ENCODE data around the gene MRPS25. TPM values are rescaled to one million over a fixed set of nuclear protein-coding genes. Genes with fewer than 3 reads are reported as not detected.
A peak's percentile ranks its signal among the peaks of the same experiment; 100 is the strongest.

The MRPS25 gene
- total RNA-seq, result 56.4 TPM

DNA sequence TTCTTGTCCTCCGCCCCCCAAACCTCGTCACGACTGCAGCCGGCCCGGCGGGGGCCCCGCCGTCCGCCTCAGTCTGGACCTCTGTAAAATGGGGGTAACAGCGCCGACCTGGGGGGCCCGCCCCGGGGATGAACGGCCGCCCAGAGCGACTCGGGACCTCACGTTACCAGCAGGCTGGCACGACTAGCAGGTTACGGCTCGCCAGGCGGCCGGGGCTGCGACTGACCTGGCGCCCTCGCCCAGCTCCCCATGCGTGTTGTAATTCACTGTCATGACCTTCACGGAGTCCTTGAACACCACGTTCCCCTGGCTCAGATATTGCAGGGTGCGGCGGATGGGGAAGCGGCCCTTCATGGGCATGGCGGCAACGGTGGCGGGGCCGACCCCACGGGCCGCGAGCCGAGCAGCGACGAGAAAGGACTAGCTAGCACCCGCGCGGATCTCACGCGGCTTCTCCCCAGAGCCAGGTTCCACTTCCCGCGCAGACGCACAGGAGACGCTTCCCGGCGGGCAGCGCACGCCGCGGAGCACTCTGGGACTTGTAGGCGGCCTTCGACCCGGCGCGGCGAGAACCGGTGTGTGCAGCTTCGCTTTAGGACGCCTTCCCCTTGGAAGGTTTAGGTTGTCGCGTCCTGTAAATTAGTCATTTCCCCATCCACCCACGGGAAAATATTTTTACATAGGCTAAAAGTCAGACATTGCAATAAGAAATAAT, at the start of gene MRPS25:
TSS of gene MRPS25 (minus strand) at position 481 of the 715 bp plus-strand sequence. CDS start at position 360, 121 bp downstream.
- ATAC-seq, result peak; percentile 95
- peak; percentile 93 for DNase-seq (ENCODE audit: low spot score)

GRCh38 chr3:15113884-15114283, 48.8 kb upstream of the MRPS25 start:
- DNase-seq (ENCODE audit: low spot score), result no peak
- no peak for ATAC-seq

- ATAC-seq (no peak), DNase-seq (ENCODE audit: low spot score) (no peak)
These were observed 48.4 kb upstream of the MRPS25 start for GRCh38 chr3:15113471-15113870.

GRCh38 chr3:15112011-15112410, 46.9 kb upstream of the MRPS25 start:
- ATAC-seq (no peak), DNase-seq (ENCODE audit: low spot score) (no peak)

DNA sequence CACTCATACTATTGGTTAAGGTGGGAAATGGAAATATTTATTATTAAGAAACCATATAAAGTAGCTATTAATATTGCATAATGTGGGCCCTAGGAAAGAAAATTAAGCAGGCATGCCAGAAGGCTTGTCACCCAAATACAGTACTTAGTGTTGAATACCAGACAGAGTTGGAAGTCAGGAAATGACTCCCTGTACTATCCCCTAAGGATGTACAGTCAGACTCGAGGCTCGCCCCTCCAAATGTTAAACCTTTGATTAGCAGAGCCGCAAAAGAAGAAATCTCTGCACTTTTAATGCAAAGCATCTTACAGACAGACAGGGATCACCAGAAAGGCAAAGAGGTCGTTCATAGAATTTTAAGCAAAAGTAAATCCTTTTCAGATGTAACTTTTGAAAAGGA, 45.1 kb upstream of the MRPS25 start:
- no peak for ATAC-seq
- DNase-seq (ENCODE audit: low spot score), result no peak

GRCh38 chr3:15108869-15109268, 43.8 kb upstream of the MRPS25 start:
- ATAC-seq (no peak), DNase-seq (ENCODE audit: low spot score) (no peak)

DNA sequence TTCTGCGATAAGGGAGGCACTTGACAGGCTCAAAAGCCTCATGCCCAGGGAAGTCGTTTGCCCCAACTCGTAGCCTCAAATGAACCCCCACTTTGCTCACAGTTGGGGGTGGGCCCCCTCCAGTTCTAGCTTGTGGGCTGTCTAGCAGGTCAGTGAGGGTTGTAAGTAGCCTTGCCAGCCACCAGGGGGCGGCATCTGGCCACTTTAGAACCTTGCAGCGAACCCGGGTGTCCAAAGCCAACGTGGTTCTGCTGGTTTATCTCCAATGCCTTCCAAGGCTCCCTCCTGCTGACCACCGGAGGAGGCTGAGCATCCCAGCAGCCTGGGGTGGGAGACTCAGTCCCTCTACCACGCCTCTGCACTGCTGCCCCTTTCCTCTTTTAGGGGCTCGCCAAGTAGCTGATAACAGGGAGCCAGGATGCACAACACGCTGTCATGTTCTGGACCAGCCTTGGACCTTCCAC, 43.0 kb upstream of the MRPS25 start:
- ATAC-seq (peak; percentile 91), DNase-seq (ENCODE audit: low spot score) (peak; percentile 80)

GRCh38 chr3:15107075-15107947, 42.2 kb upstream of the MRPS25 start:
- peak; percentile 85 for ATAC-seq

GRCh38 chr3:15102836-15103235, 37.7 kb upstream of the MRPS25 start:
- no peak for DNase-seq (ENCODE audit: low spot score)

More at GRCh38 chr3:15107075-15107947, 42.2 kb upstream of the MRPS25 start:
- DNase-seq (ENCODE audit: low spot score), result peak; percentile 79

GRCh38 chr3:15102256-15102655, 37.1 kb upstream of the MRPS25 start:
- ATAC-seq (peak; percentile 83), DNase-seq (ENCODE audit: low spot score) (peak; percentile 94)

More at GRCh38 chr3:15102836-15103235, 37.7 kb upstream of the MRPS25 start:
- ATAC-seq, result peak; percentile 1

- ATAC-seq (peak; percentile 29), DNase-seq (ENCODE audit: low spot score) (no peak)
These were observed 34.4 kb upstream of the MRPS25 start for GRCh38 chr3:15099364-15100098.

GRCh38 chr3:15098503-15099363, 33.6 kb upstream of the MRPS25 start, which contains the start of gene RBSN:
RBSN (minus strand) TSS chr3:15099148; CDS start chr3:15096120, 3,028 bp downstream.
- ATAC-seq (peak; percentile 85), DNase-seq (ENCODE audit: low spot score) (peak; percentile 96)

GRCh38 chr3:15097891-15098290, 32.8 kb upstream of the MRPS25 start:
- no peak for DNase-seq (ENCODE audit: low spot score)

GRCh38 chr3:15096046-15096445, 30.9 kb upstream of the MRPS25 start:
- no peak for ATAC-seq

More at GRCh38 chr3:15097891-15098290, 32.8 kb upstream of the MRPS25 start:
- ATAC-seq, result no peak

DNA sequence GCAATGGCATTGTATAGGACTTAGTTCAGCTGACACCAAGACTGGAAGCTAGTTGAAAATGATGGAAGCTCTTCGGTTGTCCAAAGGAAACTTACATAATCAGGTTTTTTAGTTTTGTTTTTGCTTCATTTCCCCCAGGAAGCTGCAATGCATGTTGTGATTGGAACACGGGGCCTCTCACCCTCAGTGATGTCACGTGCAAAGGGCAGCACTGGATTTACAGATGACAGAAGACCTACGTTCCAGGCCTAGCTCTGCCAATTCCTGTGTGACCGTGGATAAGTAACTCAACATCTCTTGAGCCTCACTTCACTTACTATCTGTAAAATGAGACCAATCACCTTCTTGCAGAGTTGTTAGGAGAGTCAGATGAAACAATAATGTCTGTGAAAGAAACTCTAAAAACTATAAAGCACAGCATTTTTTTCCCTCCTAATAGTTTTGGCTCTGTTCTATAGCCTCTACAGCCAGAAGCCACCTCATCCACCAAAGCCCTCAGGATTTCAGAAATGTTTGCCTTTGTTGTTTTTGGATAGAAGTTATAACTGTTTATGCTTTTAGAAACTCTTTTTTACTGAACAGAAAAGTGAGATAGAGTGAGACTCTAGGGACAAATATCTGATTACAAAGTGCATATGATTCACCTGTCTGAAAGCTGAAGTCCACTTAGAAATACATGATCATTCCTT, 29.2 kb upstream of the MRPS25 start:
- ATAC-seq (no peak), DNase-seq (ENCODE audit: low spot score) (no peak)

More at GRCh38 chr3:15096046-15096445, 30.9 kb upstream of the MRPS25 start:
- DNase-seq (ENCODE audit: low spot score), result no peak

- DNase-seq (ENCODE audit: low spot score), result no peak
- no peak for ATAC-seq
These were observed 27.6 kb upstream of the MRPS25 start for GRCh38 chr3:15092686-15093085.

GRCh38 chr3:15091575-15091974, 26.5 kb upstream of the MRPS25 start:
- DNase-seq (ENCODE audit: low spot score) (no peak), ATAC-seq (no peak)

DNA sequence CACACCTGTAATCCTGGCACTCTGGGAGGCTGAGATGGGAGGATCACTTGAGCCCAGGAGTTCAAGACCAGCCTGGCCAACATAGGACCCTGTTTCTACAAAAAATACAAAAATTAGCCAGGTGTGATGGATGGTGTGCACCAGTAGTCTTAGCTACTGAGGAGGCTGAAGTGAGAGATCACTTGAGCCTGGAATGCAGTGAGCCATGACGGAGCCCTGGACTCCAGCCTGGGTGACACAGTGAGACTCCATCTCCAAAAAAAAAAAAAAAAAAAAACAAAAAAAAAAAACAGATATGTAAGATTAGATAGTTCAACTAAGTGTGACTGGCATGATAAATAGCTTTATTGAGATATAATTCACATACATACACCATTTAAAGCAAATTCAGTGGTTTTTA, 24.1 kb upstream of the MRPS25 start:
- no peak for DNase-seq (ENCODE audit: low spot score)

DNA sequence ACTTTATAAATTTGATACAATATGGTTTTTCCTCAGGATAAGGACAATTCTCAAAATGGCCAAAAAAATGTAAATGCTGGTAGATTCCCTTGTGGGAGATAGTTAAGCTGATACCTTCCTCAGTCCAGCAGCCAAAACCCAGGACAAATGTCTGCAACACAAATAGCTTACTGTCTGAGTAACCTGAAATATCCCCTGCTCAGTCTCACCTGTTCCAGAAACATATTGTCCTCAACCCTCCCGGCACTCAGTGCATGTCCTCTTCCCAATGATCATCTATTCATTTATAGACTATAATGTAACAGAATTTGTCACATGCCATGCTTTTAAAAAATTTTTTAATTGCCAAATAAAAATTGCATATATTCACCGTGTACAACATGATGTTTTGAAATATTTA, 21.6 kb upstream of the MRPS25 start:
- ATAC-seq, result no peak
- DNase-seq (ENCODE audit: low spot score), result no peak

More for the DNA sequence above, 24.1 kb upstream of the MRPS25 start:
- no peak for ATAC-seq

Data from left lobe of liver (tissue), 2 donors.